HG03457 (cell line): ENCODE results near the gene ITPR1.

ENCODE experiments used
- ATAC-seq: cut with Tn5 transposase; IDR thresholded peaks from one replicate; pipeline ENCODE4 v1.9.1; 2021; ENCODE audit warnings: moderate number of reproducible peaks; ENCODE audit not compliant: unreplicated experiment

The ITPR1 gene

GRCh38 chr3:4633078-4634004 is 140.2 kb downstream of the ITPR1 start:
- ATAC-seq, result no peak

- no peak for ATAC-seq
Measured at GRCh38 chr3:4634894-4635293, 141.7 kb downstream of the ITPR1 start.

DNA sequence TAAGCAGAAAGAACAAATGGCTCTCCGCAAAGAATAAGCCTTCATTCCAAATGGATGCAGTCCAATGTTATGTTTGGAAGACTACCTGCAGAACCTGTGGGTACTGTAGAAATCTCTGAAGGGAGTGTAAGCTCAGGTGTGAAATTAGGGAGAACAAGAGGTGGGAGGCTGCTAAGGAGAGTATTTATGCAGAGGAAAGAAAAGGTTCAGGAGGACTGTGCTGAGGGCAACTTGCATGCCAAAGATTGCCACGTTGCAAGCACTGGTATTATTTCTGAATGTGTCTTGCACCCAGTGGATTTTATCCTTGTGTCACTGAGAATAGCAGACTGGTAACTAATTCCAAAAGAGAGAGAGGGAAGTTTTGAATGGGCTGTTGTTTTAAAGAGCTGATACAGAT is 144.1 kb downstream of the ITPR1 start:
- no peak for ATAC-seq

GRCh38 chr3:4641863-4642563 is 148.9 kb downstream of the ITPR1 start:
- ATAC-seq, result no peak

DNA sequence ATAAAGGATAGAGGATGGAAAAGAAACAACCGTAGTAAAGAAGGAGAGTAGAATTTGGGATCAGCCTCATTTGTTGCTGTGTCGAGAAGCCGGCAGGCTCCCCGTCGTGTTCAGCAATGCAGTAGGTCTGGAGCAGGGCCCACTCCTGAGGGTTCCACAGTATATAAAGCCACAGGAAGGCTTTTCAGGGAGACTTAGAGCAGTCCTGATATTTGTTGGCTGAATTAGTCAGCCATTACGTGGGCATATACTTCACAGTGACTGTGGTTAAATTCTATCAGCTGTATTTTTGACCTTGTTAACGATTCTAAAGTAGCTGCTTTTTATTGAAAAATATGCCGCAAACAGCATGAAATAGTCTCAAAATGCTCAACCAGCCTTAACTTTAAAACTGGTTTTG is 149.5 kb downstream of the ITPR1 start:
- ATAC-seq, result no peak

GRCh38 chr3:4643904-4644547 is 150.9 kb downstream of the ITPR1 start:
- ATAC-seq, result no peak

DNA sequence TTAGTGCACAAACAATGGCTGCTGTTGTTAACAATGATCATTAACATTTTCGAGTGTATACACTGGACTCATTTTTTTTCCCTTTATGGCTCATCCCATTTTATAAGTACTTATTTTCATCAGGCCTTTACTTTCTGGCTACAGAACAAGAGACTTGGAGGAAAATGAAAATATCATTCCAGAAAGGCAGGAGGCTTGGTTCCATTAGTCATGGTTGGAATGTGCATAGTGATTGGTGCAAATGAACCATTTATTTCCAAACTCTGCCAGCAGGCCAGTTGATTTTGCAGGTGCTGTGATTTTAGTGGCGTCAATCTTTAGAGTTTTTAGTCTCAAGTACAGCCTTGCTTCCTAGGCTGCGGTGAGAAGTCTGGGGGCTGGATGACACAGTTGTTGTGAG is 151.8 kb downstream of the ITPR1 start:
- ATAC-seq, result no peak

DNA sequence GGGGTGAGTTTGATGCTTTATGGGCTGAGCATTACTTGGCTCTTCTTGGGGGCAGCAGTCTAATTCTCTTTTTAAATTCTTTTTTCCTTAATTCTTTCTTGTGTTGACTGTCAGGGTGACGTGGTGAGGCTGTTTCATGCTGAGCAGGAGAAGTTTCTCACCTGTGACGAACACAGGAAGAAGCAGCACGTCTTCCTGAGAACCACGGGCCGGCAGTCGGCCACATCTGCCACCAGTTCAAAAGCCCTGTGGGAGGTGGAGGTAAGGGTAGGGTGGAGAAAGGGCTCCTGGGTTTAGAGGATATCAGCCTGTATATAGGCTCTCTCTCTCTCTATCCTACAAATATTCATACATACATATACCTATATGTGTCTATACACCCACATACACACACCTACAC is 152.3 kb downstream of the ITPR1 start:
- no peak for ATAC-seq

GRCh38 chr3:4647411-4647810 is 154.3 kb downstream of the ITPR1 start:
- ATAC-seq, result no peak

DNA sequence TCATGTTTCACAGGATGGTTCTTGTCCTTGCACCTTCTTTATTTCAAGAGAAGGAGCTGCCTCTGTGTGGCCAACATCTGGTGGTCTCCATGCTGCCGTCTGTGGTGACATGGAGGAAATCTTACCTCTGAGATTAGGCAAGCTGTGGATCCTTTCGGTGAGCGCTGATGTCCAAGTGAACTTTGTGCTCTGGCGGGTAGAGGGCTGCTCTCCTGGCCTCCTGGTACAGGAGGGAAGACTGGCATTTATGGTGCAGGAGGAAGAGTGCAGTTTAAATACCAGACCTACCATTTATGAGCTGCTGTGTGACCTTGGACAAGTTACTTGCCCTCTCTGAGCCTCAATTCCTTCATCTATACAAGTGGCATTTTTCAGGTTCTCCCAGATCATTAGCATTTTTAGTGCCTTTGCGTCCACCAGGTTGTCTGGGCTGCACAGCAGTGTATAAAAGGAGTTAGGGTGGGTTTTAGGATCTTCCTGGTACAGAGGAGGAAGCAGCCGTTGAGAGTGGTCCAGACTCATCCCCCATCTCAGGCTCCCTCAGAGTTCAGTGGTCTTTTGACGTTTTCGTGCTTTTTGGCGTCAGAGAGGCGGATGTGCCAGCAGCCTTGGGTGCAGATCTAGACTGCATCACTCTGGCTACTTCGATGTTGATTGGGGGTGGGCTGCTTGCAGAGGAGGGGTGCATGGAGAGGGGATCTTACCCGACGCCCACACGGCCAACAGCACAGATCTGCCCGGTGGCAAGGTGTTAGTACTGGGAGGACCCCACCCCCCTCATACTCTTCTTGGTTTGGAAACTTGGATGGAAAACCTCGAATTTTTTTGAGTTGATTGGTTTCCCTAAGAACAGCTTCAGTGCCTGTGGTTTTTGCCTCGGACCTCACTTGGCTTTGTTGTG is 162.2 kb downstream of the ITPR1 start:
- ATAC-seq, result no peak

GRCh38 chr3:4656059-4656458 is 162.9 kb downstream of the ITPR1 start:
- ATAC-seq, result no peak

DNA sequence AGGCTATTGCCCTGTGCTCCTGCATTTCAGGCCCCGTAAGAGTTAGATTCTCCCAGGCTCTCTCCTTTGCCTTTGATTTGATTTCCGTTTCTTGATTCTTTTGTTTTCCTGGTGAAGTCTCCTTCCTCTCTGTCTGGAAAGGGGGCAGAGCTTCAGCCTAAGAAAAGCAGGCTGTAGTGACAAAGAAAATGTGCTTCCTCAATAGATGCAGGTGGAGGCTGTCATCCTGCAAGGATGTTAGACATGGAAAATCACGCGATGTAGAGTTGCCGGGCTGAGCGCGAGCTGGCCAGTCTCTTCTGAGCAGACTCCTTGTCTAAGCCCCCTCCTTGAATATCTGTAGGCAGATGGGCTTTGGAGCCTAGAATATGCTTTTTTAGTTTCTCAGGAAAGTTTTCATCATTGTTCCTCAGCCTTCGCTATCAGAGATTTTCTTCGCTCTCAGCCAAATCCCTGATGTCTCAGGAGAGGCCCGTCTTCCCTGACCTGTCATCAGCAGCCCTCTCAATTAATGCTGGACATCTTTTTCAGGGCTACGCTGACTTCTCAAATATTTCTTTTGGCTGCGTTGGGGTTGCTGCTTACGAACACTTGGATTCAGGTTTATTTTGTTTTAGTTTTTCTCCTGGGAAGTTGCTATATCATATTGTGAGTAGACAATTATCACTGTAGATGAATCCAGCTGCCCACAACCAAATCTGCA is 163.6 kb downstream of the ITPR1 start:
- no peak for ATAC-seq

DNA sequence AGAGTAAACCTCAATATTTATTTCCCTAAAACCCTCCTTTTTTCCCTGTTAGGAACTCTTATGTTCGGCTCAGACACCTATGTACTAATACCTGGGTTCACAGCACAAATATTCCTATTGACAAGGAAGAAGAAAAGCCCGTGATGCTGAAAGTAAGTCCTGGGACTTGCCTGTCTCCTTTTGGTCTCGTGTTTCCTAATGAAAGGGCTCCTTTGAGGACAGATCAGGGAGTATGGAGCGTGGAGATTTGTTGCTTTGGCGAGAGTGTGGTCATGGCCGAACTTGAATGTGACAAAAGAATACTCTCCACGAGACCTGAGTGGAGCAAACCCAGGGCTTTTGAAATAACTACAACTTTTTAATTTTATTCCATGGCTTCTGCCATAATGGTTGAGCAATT is 167.8 kb downstream of the ITPR1 start:
- ATAC-seq, result no peak

GRCh38 chr3:4664412-4664811 is 171.3 kb downstream of the ITPR1 start:
- no peak for ATAC-seq

GRCh38 chr3:4665197-4665596 is 172.0 kb downstream of the ITPR1 start:
- ATAC-seq, result no peak

DNA sequence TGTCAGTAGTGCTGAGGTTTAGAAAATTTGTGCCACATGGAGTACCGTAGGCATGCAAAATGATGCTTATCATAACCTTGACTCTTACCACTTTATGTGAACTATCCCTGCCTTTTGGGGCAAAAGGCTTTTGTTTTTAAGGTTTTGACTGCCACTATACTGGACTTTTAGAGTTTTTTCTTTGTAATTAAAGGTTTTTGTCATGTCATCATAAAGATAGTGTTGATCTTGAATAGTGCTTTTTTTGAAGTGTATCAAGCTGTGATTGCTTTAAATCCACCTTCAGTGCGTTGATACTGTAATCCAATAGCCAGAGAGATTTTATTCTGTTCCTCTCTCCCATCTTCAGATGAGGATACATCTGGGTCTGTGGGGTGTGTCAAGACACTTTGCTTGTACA is 172.9 kb downstream of the ITPR1 start:
- no peak for ATAC-seq

- no peak for ATAC-seq
Measured at GRCh38 chr3:4670352-4670751, 177.2 kb downstream of the ITPR1 start.

- no peak for ATAC-seq
Measured at GRCh38 chr3:4672725-4673275, 179.7 kb downstream of the ITPR1 start.

DNA sequence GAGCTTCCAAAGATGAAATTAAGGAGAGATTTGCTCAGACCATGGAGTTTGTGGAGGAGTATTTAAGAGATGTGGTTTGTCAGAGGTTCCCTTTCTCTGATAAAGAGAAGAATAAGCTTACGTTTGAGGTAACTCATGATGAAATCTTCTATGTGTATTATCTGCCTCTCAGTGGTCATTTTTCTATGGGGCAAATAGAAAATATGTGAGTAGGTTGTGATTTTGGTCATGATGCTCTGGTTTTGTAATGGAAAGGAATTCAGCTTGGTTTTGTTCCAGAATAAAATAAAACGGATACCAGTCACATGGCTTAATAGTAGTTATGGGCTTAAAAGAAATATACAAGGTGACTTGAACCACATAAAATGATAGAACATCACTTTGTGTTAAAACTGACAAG is 181.1 kb downstream of the ITPR1 start:
- no peak for ATAC-seq

GRCh38 chr3:4675704-4676103 is 182.6 kb downstream of the ITPR1 start:
- no peak for ATAC-seq
